ENCODE results near the gene UBC. TPM values are rescaled to one million over a fixed set of nuclear protein-coding genes. Genes with fewer than 3 reads are reported as not detected.

The UBC gene
- total and polyA plus RNA-seq, 2 experiments from 2014 or later = 1,267 to 1,410 TPM

DNA sequence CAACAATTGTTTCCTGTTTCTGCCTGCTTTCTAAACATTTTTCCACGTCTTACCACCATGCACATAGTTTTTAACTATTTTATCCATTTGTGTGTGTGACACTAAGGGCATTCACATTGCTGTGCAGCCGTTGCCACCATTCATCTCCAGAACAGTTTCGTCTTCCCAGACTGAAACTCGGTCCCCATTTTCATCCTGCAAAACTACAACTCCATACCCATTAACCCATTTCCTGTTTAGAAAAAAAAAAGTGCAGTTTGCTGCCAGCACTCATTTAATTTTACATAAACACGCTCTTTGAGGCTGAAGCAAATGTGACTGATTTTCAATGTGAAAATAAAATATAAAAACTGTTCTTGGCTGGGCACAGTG is 15.5 kb downstream of the UBC start:
- peaks cover 12% of the 10 kb centered on the region for H3K4me1 ChIP-seq (ENCODE audit: insufficient read depth)
- WGBS (ENCODE audit: low lambda C conversion rate, missing lambda C conversion rate) = 65% methylated on average over 5 of the region's 5 CpGs
- no peak for TF ChIP-seq EZH2 (IDR thresholded peaks at IDR 0.05; ENCODE audit: borderline replicate concordance)
- no peak for TF ChIP-seq EZH2phosphoT487 (IDR thresholded peaks at IDR 0.05; ENCODE audit: low read depth, severe bottlenecking, unreplicated experiment)
- TF ChIP-seq, protein P1, sequence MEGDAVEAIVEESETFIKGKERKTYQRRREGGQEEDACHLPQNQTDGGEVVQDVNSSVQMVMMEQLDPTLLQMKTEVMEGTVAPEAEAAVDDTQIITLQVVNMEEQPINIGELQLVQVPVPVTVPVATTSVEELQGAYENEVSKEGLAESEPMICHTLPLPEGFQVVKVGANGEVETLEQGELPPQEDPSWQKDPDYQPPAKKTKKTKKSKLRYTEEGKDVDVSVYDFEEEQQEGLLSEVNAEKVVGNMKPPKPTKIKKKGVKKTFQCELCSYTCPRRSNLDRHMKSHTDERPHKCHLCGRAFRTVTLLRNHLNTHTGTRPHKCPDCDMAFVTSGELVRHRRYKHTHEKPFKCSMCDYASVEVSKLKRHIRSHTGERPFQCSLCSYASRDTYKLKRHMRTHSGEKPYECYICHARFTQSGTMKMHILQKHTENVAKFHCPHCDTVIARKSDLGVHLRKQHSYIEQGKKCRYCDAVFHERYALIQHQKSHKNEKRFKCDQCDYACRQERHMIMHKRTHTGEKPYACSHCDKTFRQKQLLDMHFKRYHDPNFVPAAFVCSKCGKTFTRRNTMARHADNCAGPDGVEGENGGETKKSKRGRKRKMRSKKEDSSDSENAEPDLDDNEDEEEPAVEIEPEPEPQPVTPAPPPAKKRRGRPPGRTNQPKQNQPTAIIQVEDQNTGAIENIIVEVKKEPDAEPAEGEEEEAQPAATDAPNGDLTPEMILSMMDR (IDR thresholded peaks at IDR 0.05; ENCODE audit: poor library complexity) = no peak
- H3K79me2 ChIP-seq = peaks cover 3% of the 10 kb centered on the region
- no peak overlapping the region for H2AFZ ChIP-seq
- no peaks in the 10 kb centered on the region for H3K27me3 ChIP-seq
- H3K4me3 ChIP-seq = no peak overlapping the region
- peak overlapping the region; percentile 66 for H3K27ac ChIP-seq
- H3K9me3 ChIP-seq (ENCODE audit: low read depth) = no peaks in the 10 kb centered on the region
- no peaks in the 10 kb centered on the region for H3K36me3 ChIP-seq (replicated peaks; ENCODE audit: insufficient read depth, low read depth)
- no peaks in the 10 kb centered on the region for H4K20me1 ChIP-seq (ENCODE audit: insufficient read depth, poor library complexity, severe bottlenecking)
- no peak for DNase-seq (ENCODE audit: low spot score)
- no peaks in the 10 kb centered on the region for H3K9me2 ChIP-seq (replicated peaks; ENCODE audit: insufficient read depth)
- peak overlapping the region; percentile 52 for H3K4me2 ChIP-seq

DNA sequence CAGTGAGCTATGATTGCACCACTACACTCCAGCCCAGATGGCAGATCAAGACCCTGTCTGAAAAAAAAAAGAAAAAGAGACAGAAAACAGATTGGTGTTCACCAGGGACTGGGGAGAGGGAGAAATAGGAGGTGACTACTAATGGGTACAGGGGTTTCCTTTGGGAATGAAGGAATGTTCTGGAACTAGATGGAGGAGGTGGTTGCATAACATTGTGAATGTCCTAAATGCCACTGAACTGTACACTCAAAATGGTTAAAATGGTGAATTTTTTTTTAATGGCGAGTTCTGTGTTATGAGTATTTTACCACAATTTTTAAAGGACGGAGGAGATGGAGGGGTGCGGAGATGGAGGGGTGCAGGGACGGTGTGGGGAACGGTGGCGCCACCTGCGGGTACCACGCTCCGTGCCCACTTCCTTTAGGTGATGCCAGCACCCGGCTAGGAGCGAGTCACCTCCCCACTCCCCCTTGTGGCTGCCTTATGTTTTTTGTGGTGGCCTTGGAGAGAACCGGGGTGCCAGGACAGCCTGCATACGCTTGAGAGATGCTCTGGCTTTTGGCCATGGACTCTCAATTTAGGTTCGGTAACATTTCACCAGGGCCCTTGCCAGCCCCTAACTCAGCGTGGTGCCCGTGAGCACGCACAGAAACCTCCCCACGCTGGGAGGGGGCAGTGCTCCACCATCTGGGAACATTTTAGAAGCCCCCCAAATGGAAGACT is 16.1 kb downstream of the UBC start:
- DNase-seq (ENCODE audit: low spot score) = no peak
- Histone ChIP-seq H3K27me3 (no peaks in the 10 kb centered on the region), H3K9me2 (replicated peaks; ENCODE audit: insufficient read depth) (no peaks in the 10 kb centered on the region), H3K4me1 (ENCODE audit: insufficient read depth) (peaks cover 12% of the 10 kb centered on the region), H3K4me3 (no peak overlapping the region), H3K36me3 (replicated peaks; ENCODE audit: insufficient read depth, low read depth) (no peaks in the 10 kb centered on the region), H3K9me3 (ENCODE audit: low read depth) (no peaks in the 10 kb centered on the region), H3K79me2 (no peaks in the 10 kb centered on the region), H3K27ac (no peak overlapping the region), H4K20me1 (ENCODE audit: insufficient read depth, poor library complexity, severe bottlenecking) (no peaks in the 10 kb centered on the region), H3K4me2 (peak overlapping the region; percentile 52), H2AFZ (no peak overlapping the region)
- WGBS (ENCODE audit: low lambda C conversion rate, missing lambda C conversion rate) = 57% methylated on average over 18 of the region's 18 CpGs
- TF ChIP-seq, protein P1 (IDR thresholded peaks at IDR 0.05; ENCODE audit: poor library complexity) = peak; percentile 25
- no peak for TF ChIP-seq EZH2phosphoT487 (IDR thresholded peaks at IDR 0.05; ENCODE audit: low read depth, severe bottlenecking, unreplicated experiment)

DNA sequence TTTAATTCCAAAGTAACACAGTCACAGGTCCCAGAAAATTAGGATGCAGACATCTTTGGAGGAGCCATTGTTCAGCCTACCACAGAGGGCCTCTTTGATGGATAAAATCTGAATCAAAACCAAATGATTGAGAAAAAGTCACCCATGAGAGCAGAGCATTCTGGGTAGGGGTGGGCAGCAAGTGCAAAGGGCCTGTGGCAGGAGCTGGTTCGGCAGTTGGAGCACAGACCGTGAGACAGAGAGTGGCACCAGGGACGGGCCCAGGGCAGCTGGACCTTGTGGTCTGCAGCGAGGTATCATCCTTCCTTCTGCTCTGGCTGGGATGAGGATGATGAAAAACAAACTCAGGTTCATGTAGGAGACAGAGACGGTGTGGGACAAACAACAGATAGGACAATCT is 18.0 kb downstream of the UBC start:
- no peak overlapping the region for H2AFZ ChIP-seq
- 93% methylated on average over 5 of the region's 5 CpGs for WGBS (ENCODE audit: low lambda C conversion rate, missing lambda C conversion rate)
- H3K9me2 ChIP-seq (replicated peaks; ENCODE audit: insufficient read depth) = no peaks in the 10 kb centered on the region
- H3K4me1 ChIP-seq (ENCODE audit: insufficient read depth) = peaks cover 12% of the 10 kb centered on the region
- H4K20me1 ChIP-seq (ENCODE audit: insufficient read depth, poor library complexity, severe bottlenecking) = no peaks in the 10 kb centered on the region
- H3K4me3 ChIP-seq = no peak overlapping the region
- no peak overlapping the region for H3K27ac ChIP-seq
- TF ChIP-seq, protein P1 (IDR thresholded peaks at IDR 0.05; ENCODE audit: poor library complexity) = no peak
- no peak for TF ChIP-seq EZH2phosphoT487 (IDR thresholded peaks at IDR 0.05; ENCODE audit: low read depth, severe bottlenecking, unreplicated experiment)
- TF ChIP-seq EZH2 (IDR thresholded peaks at IDR 0.05; ENCODE audit: borderline replicate concordance) = no peak
- H3K36me3 ChIP-seq (replicated peaks; ENCODE audit: insufficient read depth, low read depth) = no peaks in the 10 kb centered on the region
- H3K27me3 ChIP-seq = no peaks in the 10 kb centered on the region
- H3K79me2 ChIP-seq = no peaks in the 10 kb centered on the region
- H3K4me2 ChIP-seq = no peak overlapping the region
- H3K9me3 ChIP-seq (ENCODE audit: low read depth) = no peaks in the 10 kb centered on the region
- no peak for DNase-seq (ENCODE audit: low spot score)

Data from hepatocyte (in vitro differentiated cells).